HG03060 (cell line): ENCODE results near the gene LCE3D.
"Not testable (repeated sequence)": the region's sequence is repeated elsewhere in the genome, so short reads cannot be mapped to it uniquely, and the experiment has no call there.

ENCODE experiments used
- ATAC-seq: cut with Tn5 transposase; IDR thresholded peaks from one replicate; pipeline ENCODE4 v1.9.1; 2021; ENCODE audit warnings: low read depth, moderate number of reproducible peaks; ENCODE audit not compliant: unreplicated experiment

The LCE3D gene, protein sequence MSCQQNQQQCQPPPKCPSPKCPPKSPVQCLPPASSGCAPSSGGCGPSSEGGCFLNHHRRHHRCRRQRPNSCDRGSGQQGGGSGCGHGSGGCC

DNA sequence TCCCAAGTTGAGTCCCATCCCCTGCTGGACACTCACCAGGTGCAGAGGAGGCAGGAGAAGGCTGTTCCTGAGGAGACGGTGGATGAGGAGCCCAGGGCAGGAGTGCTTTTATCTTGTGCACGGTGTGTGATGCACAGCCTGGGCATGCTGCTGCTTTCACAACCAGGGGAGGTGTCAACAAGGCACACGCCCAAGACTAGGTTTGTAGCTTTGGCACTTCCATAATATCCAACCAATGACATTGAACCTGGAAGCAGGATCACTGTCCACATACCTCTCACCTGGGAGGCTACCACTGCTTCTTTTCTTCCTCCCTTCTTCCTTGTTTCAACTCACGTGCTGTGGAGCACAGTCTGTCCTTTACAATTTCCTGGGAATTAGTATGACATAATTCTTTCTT lies at the start of gene LCE3D:
Gene LCE3D (minus strand): TSS at position 84 of the 400 bp plus-strand sequence. CDS start 580 bp downstream, outside the sequence.
- ATAC-seq = no peak

- no peak for ATAC-seq
These were observed 46.4 kb upstream of the LCE3D start for GRCh38 chr1:152626744-152627143.

GRCh38 chr1:152623203-152623844 lies 43.0 kb upstream of the LCE3D start:
- ATAC-seq = no peak

- no peak for ATAC-seq
These were observed 42.5 kb upstream of the LCE3D start, which contains the start of gene LCE3A for GRCh38 chr1:152622803-152623202. Gene LCE3A (minus strand): TSS chr1:152623103. CDS start chr1:152623103, 0 bp downstream.

- ATAC-seq = no peak
These were observed 41.7 kb upstream of the LCE3D start for GRCh38 chr1:152621993-152622392.

- no peak for ATAC-seq
These were observed 33.2 kb upstream of the LCE3D start, which contains the start of gene LCE3B for GRCh38 chr1:152613511-152613910. Gene LCE3B (plus strand): TSS chr1:152613811. CDS start chr1:152613811, 0 bp downstream.

DNA sequence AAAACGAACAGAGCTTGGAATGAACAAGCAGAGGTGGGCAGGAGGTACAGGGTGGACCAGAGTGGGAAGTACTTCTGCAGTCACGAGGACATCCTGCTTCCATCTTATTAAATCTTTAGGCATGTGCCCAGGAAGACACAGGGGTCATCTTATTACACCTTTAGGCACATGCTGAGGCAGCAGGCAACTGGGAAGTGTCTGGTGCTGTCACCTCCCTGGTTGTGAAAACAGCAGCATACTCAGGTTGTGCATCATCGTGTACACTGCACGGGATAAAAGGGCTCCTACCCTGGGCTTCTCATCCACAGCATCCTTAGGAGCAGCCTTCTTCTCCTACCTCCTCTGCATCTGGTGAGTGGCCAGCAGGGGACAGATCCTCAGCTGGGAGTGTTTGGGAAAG lies 19.6 kb upstream of the LCE3D start, which contains the start of gene LCE3C:
Gene LCE3C (plus strand): TSS at position 301 of the 400 bp plus-strand sequence. CDS start 498 bp downstream, outside the sequence.
- no peak for ATAC-seq

GRCh38 chr1:152596986-152597385 lies 16.7 kb upstream of the LCE3D start:
- no peak for ATAC-seq

GRCh38 chr1:152585586-152585985 lies 5.3 kb upstream of the LCE3D start:
- no peak for ATAC-seq

DNA sequence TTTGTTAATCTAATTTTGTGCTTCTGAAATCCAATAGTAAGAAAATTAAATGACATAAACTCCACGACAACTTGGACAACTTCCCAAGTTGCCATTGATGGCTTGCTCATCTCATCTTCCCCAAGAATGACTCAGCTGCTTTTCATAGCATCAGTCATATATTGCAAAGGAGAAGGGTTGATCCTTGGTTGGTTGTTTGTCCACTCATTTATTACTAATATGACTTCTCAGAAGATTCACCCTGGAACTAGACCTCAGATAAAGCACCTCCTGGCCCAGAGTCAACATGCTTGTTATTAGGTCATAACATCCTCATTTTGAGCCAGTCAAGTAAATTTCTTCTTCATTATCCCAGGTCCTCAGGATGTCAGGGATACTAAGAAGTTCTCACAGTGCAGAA lies 2.3 kb upstream of the LCE3D start:
- ATAC-seq = no peak

- not testable (repeated sequence) for ATAC-seq
These were observed 790 bp downstream of the LCE3D start for GRCh38 chr1:152579526-152579925.

DNA sequence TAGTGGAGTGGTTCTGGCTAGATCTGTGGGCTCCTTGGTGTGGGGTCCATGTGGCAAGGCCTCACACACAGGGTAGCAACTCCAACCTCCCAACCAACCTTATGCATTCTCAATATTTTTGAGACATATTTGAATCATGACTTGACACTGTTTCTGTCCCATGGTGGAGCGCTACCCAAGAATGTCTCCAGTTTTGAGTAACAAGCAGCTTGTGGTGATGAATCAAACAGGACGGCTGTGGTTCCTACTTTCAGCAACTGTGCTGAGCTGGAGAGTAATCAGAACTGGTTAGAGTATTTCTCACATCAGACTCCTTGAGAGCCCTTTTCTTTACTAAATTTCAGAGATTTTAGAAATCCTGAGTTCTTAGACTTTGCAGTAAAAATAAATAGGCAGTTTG lies 3.1 kb downstream of the LCE3D start:
- no peak for ATAC-seq

- no peak for ATAC-seq
These were observed 13.6 kb downstream of the LCE3D start, which contains the start of gene LCE3E for GRCh38 chr1:152566681-152567080. Gene LCE3E (minus strand): TSS chr1:152566780. CDS start chr1:152566208, 572 bp downstream.

GRCh38 chr1:152565535-152566215 lies 14.6 kb downstream of the LCE3D start:
- ATAC-seq = no peak

DNA sequence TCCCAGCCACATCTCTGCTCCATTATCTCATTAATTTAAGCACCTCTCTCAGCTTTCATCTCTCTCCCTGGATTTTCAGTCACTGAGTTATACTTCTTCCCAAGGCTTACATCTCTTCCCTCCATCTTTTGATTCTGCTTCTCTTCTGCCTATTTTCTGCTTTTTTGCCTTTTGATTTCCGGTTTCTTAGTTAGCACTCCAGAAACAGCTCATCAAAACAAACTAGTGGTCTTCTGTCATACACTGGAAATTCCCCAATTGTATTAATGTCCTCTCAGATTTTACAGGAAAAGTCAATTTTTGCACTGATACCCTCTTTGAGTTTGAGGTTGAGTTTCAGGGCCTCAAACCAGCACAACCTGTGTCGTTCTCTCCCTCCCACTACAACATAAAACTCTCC lies 15.2 kb downstream of the LCE3D start:
- ATAC-seq = no peak

DNA sequence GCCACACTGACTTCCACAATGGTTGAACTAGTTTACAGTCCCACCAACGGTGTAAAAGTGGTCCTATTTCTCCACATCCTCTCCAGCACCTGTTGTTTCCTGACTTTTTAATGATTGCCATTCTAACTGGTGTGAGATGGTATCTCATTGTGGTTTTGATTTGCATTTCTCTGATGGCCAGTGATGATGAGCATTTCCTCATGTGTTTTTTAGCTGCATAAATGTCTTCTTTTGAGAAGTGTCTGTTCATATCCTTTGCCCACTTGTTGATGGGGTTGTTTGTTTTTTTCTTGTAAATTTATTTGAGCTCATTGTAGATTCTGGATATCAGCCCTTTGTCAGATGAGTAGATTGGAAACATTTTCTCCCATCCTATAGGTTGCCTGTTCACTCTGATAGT lies 32.0 kb downstream of the LCE3D start:
- ATAC-seq = not testable (repeated sequence)

DNA sequence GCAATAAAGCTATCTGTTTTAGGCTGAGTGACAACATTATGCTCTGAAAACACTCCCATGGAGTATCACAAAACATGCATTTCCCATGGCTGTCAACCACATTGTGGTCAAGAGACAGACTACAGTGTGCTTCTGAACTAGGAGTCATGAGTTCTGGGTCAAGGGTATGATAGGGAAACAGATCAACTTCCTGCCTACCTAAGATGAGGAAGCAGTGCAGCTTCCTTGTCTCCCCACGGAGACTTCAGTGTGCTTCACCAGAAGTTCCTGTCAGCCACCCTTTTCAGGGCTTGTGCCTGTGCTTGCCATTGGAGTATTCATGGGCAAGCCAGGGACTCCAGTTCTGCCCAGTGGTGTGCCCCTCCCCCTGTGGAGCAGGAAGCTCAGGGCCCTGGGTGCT lies 33.6 kb downstream of the LCE3D start:
- ATAC-seq = no peak

GRCh38 chr1:152543820-152544219 lies 36.5 kb downstream of the LCE3D start:
- ATAC-seq = no peak

- ATAC-seq = no peak
These were observed 40.4 kb downstream of the LCE3D start for GRCh38 chr1:152539901-152540300.

DNA sequence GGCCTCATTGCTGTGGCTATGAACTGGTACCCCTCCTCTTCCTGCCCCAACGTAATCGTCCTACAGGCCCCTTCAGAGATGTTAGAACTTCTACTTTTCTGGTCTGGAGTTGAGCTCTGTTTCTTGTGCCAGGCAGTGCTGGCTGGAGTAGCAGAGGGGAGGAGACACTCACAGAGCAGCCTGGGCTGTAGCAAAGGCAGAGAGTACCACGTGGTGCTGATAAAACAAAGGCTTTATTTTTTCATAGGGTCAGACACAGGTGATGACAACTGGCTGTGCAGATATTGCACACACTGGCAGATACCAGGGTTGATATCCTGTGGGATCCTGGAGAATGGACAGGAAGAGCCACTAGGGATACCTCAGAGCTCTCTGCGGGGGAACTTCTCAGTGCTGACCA lies 42.8 kb downstream of the LCE3D start:
- no peak for ATAC-seq

DNA sequence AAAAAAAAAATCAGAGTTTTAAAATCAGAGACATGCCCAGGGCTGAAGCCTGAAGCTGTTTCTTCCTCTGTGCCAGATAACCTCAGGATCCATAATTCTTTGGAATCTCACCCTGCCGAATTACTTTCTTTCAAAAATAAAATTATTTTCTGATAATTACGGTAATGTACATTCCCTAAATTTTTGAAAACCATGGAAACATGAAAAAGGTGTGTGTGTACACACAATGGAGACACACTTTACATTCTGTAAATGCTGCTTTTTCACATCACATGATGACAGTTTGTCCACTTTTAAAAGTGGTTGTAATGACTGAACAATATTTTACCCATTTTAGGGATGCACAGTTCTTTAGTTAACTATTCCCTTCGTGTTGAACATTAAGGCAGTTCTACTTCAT lies 44.5 kb downstream of the LCE3D start:
- no peak for ATAC-seq
